ENCODE results near the gene EFCAB12.

The EFCAB12 gene

GRCh38 chr3:129379582-129380358 lies 48.7 kb downstream of the EFCAB12 start:
- TF ChIP-seq CTCF (IDR thresholded peaks at IDR 0.05; ENCODE audit: control insufficient read depth, extremely low read depth, insufficient read depth): no peak
- H3K4me3 ChIP-seq (ENCODE audit: low read depth, low read length): no peak overlapping the region
- DNase-seq (ENCODE audit: low read depth): no peak

- H3K4me3 ChIP-seq (ENCODE audit: low read depth, low read length): no peak overlapping the region
- no peak for DNase-seq (ENCODE audit: low read depth)
- TF ChIP-seq CTCF (IDR thresholded peaks at IDR 0.05; ENCODE audit: control insufficient read depth, extremely low read depth, insufficient read depth): no peak
Observed at GRCh38 chr3:129378949-129379348, 49.5 kb downstream of the EFCAB12 start.

GRCh38 chr3:129377615-129378014 lies 50.8 kb downstream of the EFCAB12 start:
- no peak for DNase-seq (ENCODE audit: low read depth)
- TF ChIP-seq CTCF (IDR thresholded peaks at IDR 0.05; ENCODE audit: control insufficient read depth, extremely low read depth, insufficient read depth): no peak
- no peak overlapping the region for H3K4me3 ChIP-seq (ENCODE audit: low read depth, low read length)

GRCh38 chr3:129375099-129375498 lies 53.3 kb downstream of the EFCAB12 start:
- DNase-seq (ENCODE audit: low read depth): no peak
- TF ChIP-seq CTCF (IDR thresholded peaks at IDR 0.05; ENCODE audit: control insufficient read depth, extremely low read depth, insufficient read depth): no peak
- no peak overlapping the region for H3K4me3 ChIP-seq (ENCODE audit: low read depth, low read length)

- H3K4me3 ChIP-seq (ENCODE audit: low read depth, low read length): no peak overlapping the region
- no peak for DNase-seq (ENCODE audit: low read depth)
- no peak for TF ChIP-seq CTCF (IDR thresholded peaks at IDR 0.05; ENCODE audit: control insufficient read depth, extremely low read depth, insufficient read depth)
Observed at GRCh38 chr3:129371041-129371826, 57.2 kb downstream of the EFCAB12 start.

GRCh38 chr3:129370248-129370964 lies 58.0 kb downstream of the EFCAB12 start:
- DNase-seq (ENCODE audit: low read depth): no peak
- H3K4me3 ChIP-seq (ENCODE audit: low read depth, low read length): no peak overlapping the region
- TF ChIP-seq CTCF (IDR thresholded peaks at IDR 0.05; ENCODE audit: control insufficient read depth, extremely low read depth, insufficient read depth): no peak
